Measurements from ENCODE around the gene ABCA4. TPM values are rescaled to one million over a fixed set of nuclear protein-coding genes. Genes with fewer than 3 reads are reported as not detected.

Gene ABCA4
- total RNA-seq, 1 experiment from 2014 or later: 0.22 TPM

GRCh38 chr1:94106716-94107115 is 14.2 kb downstream of the ABCA4 start:
- no peak overlapping the region for H3K9ac ChIP-seq (ENCODE audit: low read length)
- ChIA-PET RAD21 (ENCODE audit: low non-redundant PET in 1 of 2, low total read pairs in 2 of 2, uncharacterized antibody in 2 of 2, unreplicated experiment in 2 of 2) (no interaction called here), POLR2A (no interaction called here), CTCF (no interaction called here)
- H4K20me1 ChIP-seq (ENCODE audit: insufficient read depth): no peaks in the 10 kb centered on the region
- no peaks in the 10 kb centered on the region for H3K9me3 ChIP-seq (ENCODE audit: control insufficient read depth in 1 of 2, insufficient read depth in 1 of 2, low read depth in 1 of 2, low read length in 2 of 2)
- H3K27ac ChIP-seq (ENCODE audit: low read depth, low read length): no peak overlapping the region
- H2AFZ ChIP-seq (ENCODE audit: low read depth, low read length, poor library complexity, severe bottlenecking): no peak overlapping the region
- DNase-seq (ENCODE audit: low read depth, low spot score) (no peak), ATAC-seq (peak; percentile 72)
- H3K27me3 ChIP-seq (ENCODE audit: insufficient read depth, low read length): no peaks in the 10 kb centered on the region
- no peaks in the 10 kb centered on the region for H3K9me2 ChIP-seq (ENCODE audit: insufficient read depth)
- no peak overlapping the region for H3K4me3 ChIP-seq (replicated peaks in 1 of 2; ENCODE audit: low read depth in 1 of 2, low read length in 2 of 2)
- H3K36me3 ChIP-seq (ENCODE audit: control insufficient read depth in 1 of 2, insufficient read depth in 2 of 2, low read length in 2 of 2): no peaks in the 10 kb centered on the region
- peak overlapping the region; percentile 35 for H3K4me2 ChIP-seq (ENCODE audit: low read length)
- TF ChIP-seq MAX (IDR thresholded peaks at IDR 0.05) (no peak), FOSL1 (IDR thresholded peaks at IDR 0.05; ENCODE audit: low read depth) (no peak), POLR2AphosphoS5 (IDR thresholded peaks at IDR 0.05; ENCODE audit: low read depth, low read length) (no peak), EZH2 (IDR thresholded peaks at IDR 0.05) (no peak), YY1 (IDR thresholded peaks at IDR 0.05; ENCODE audit: extremely low read depth, insufficient replicate concordance, low read depth, low read length) (no peak), JUND (IDR thresholded peaks at IDR 0.05) (no peak), ATF3 (IDR thresholded peaks at IDR 0.05) (no peak), SIN3A (IDR thresholded peaks at IDR 0.05; ENCODE audit: low read depth) (no peak), ZFX (IDR thresholded peaks at IDR 0.05) (no peak), ZBTB33 (IDR thresholded peaks at IDR 0.05; ENCODE audit: extremely low read depth, insufficient replicate concordance, low read length) (no peak), CEBPB (IDR thresholded peaks at IDR 0.05; ENCODE audit: low read depth) (no peak), CBX3 (IDR thresholded peaks at IDR 0.05; ENCODE audit: low read depth) (no peak), POLR2A (IDR thresholded peaks at IDR 0.05; ENCODE audit: borderline replicate concordance, extremely low read depth, insufficient read depth, insufficient read length) (no peak), SRF (IDR thresholded peaks at IDR 0.05; ENCODE audit: low read depth) (no peak), CTCF (IDR thresholded peaks at IDR 0.05 in 2 of 3, conservative IDR thresholded peaks at IDR 0.05 in 1 of 3; ENCODE audit: borderline replicate concordance in 1 of 3, insufficient read depth in 1 of 3, low read depth in 2 of 3, low read length in 2 of 3) (no peak), ZNF274 (IDR thresholded peaks at IDR 0.05; ENCODE audit: low read depth, low read length) (no peak), EGR1 (IDR thresholded peaks at IDR 0.05; ENCODE audit: low read depth) (no peak)
- peaks cover 4 to 18% of the 10 kb centered on the region in 2 experiments; a peak in 2 of 4 replicates for H3K4me1 ChIP-seq (ENCODE audit: control insufficient read depth in 1 of 2, insufficient read depth in 2 of 2, low read length in 2 of 2)
- H3K79me2 ChIP-seq (ENCODE audit: insufficient read depth, low read length): no peaks in the 10 kb centered on the region
- intact Hi-C loops (cut with micrococcal nuclease): no loop called here
- no TSS peak for BruUV-seq (replicated peaks)
